ENCODE data around the gene CAPN11.
"Not testable (repeated sequence)": the region's sequence is repeated elsewhere in the genome, so short reads cannot be mapped to it uniquely, and the experiment has no call there.

The CAPN11 gene

GRCh38 chr6:44230034-44230675 lies 71.5 kb downstream of the CAPN11 start:
- no peak for DNase-seq

- not testable (repeated sequence) for DNase-seq
Observed at GRCh38 chr6:44231426-44231825, 72.8 kb downstream of the CAPN11 start.

GRCh38 chr6:44232676-44233566 lies 74.3 kb downstream of the CAPN11 start:
- no peak for DNase-seq

- DNase-seq: no peak
Observed at GRCh38 chr6:44233567-44234100, 75.0 kb downstream of the CAPN11 start.
